HEK293T (cell line): ENCODE results near the gene PCIF1.

Source experiments
- BHLHE40 ChIP-seq: fragments of 450-650 bp; IDR thresholded peaks from 2 replicates; pipeline ENCODE4 v1.6.1; 2016; ENCODE audit warnings: mild to moderate bottlenecking, moderate library complexity, borderline replicate concordance
- CTBP1 ChIP-seq: fragments of 450-650 bp; IDR thresholded peaks from 2 replicates; pipeline ENCODE4 v1.6.1; 2016; ENCODE audit warnings: borderline replicate concordance
- ELF4 ChIP-seq: fragments of 450-650 bp; IDR thresholded peaks from 2 replicates; pipeline ENCODE4 v1.6.1; 2017; ENCODE audit warnings: antibody characterized with exemption
- FOXA1 ChIP-seq: fragments of 450-650 bp; IDR thresholded peaks from 2 replicates; pipeline ENCODE4 v1.6.1; 2016; ENCODE audit warnings: mild to moderate bottlenecking
- FOXK2 ChIP-seq: fragments of 450-650 bp; IDR thresholded peaks from 2 replicates; pipeline ENCODE4 v1.6.1; 2016; ENCODE audit warnings: mild to moderate bottlenecking
- FOXM1 ChIP-seq: fragments of 450-650 bp; IDR thresholded peaks from 2 replicates; pipeline ENCODE4 v1.6.1; 2017; ENCODE audit warnings: mild to moderate bottlenecking, borderline replicate concordance
- HDGF ChIP-seq: fragments of 450-650 bp; IDR thresholded peaks from 2 replicates; pipeline ENCODE4 v1.6.1; 2017; ENCODE audit warnings: antibody characterized with exemption, borderline replicate concordance
- SP1 ChIP-seq: fragments of 450-650 bp; IDR thresholded peaks from 2 replicates; pipeline ENCODE4 v1.6.1; 2017
- SUZ12 ChIP-seq: fragments of 450-650 bp; IDR thresholded peaks from 2 replicates; pipeline ENCODE4 v1.6.1; 2016; ENCODE audit warnings: mild to moderate bottlenecking
- ZNF384 ChIP-seq: fragments of 450-650 bp; IDR thresholded peaks from 2 replicates; pipeline ENCODE4 v1.6.1; 2016

- TF ChIP-seq SUZ12 (no peak), FOXK2 (no peak), CTBP1 (no peak), ZNF384 (no peak), SP1 (no peak), FOXM1 (no peak), ELF4 (no peak), FOXA1 (no peak), HDGF (no peak), BHLHE40 (no peak)
Observed at GRCh38 chr20:45909336-45909808, 25.1 kb upstream of the PCIF1 start.
